Stimulated activated CD4-positive, alpha-beta T cell treated with anti-CD3 and anti-CD28 coated beads, Interleukin-12 subunit alpha, Interleukin-12 subunit beta, amount 100 ng/mL, for 4 hours (primary cell): ENCODE results near the gene AOC2.
"Not testable (repeated sequence)": the region's sequence is repeated elsewhere in the genome, so short reads cannot be mapped to it uniquely, and the experiment has no call there.

Experiments
- DNase-seq: peaks from one replicate; pipeline ENCODE4 v3.0.0-alpha.2; 2020

The AOC2 gene

DNA sequence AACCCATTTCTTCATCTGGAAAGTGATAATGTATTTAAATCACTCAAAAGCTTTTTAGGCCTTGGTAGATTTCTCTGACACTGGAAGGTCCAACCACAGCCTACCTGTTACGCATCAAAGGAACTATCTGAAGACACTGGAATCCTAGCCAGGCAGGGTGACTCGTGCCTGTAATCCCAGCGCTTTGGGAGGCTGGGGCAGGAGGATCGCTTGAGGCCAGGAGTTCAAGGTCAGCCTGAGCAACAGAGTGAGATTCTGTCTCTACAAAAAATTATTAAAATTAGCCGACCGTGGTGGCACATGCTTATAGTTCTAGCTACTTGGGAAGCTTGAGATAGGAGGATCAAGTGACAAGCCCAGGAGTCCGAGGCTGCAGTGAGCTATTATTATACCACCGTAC is 37.8 kb downstream of the AOC2 start:
- no peak for DNase-seq

DNA sequence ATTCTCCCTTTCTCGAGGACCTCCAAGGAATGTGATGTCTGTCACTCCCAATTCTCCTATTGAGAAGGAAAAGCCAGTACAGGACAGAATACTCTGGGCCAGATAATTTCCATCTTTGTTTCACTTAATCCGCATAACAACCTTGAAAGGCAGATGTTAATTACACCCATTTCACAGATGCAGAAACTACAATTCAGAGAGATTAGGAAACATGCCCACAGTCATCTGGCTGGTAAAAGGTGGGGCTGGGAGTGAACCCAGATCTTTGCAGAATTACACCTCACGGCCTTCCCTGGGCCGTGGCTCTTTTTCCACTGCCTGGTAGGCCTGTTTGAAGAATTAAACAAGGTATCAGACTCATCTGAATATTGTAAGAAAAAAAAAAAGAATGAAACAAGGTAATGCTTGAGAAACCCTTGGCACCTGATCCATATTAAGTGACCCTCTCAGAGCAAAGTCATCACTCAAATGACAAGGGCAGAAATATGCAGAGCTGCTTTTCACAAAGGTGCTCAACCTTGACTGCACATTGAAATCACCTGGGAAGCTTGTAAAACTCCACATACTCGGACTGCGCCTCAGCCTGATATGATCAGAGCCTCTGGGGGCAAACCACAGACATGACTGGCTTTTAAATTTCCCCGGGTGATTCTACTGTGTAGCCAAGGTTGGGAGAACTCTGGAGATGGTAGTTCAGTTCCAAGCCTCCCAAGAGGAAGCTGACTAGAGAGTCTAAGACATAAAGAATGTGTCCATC is 39.6 kb downstream of the AOC2 start:
- no peak for DNase-seq

DNA sequence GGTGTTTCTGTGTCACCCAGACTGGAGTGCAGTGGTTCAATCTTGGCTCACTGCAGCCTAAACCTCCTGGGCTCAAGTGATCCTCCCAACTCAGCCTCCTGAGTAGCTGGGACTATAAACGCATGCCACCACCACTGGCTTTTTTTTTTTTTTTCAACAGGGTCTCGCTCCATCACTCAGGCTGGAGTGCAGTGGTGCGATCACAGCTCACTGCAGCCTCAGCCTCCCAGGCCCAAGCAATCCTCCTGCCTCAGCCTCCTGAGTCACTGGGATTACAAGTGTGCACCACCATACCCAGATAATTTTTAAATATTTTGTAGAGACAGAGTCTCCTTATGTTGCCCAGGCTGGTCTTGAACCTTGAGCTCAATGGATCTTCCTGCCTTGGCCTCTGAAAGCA is 41.4 kb downstream of the AOC2 start:
- not testable (repeated sequence) for DNase-seq

DNA sequence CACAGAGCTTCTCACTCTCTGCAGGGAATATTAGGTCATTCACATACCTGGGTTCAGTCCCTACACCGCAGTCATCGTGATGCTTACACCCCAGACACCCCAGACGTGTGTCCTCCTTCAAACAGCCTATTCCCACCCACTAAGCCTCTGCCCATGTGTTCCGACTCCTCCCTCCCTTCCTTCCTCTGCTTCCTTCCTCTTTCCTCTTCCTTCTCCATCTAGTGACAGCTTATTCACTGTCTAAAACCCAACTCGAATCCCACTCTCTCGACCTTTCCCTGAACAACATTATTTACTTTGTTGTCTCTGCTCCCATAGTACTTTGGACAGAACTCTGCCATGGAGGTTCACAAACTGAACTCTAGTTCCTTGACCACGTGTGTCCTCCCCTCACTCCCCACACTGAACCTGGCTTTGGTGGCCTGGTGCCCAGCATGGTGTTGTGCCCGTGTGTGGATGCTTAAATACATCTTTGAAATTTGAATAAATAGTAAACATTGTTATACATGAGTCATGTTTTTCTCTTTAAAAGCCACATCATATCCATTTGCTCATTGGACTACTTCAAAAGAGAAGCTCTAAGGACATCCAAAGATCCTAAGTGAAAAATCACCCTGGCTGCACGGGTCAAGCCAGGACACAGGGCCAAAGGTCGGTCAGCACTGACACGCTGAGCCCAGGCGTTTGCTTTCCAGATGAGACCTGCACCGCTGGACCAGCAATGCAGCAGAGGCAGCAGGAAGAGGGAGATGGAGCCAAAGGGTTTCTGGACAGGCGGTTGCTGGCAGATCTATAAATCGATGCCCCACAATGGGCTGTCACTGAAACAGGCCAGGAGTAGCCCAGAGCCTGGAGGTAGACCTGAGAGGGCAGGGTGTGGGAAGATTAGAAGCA is 42.1 kb downstream of the AOC2 start:
- DNase-seq, result no peak

DNA sequence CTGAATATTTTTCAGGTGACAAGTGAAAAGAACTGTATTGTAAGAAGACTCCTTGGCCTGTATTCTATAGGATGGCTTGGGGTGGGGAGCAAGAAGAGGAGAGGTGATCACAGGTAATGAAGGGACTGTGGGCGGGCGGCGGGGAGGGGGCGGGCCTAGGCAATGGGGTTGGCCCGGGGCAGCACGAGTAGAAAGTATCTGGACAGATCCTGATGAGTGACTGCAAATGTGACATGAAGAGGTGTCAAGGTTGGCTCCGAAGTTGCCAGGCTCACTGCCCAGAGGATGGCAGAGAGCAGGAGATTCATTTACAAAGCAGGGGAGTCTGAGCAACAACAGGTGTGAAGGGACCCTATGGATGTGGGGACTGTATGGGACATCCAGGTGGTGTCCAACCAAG is 45.4 kb downstream of the AOC2 start:
- no peak for DNase-seq

DNA sequence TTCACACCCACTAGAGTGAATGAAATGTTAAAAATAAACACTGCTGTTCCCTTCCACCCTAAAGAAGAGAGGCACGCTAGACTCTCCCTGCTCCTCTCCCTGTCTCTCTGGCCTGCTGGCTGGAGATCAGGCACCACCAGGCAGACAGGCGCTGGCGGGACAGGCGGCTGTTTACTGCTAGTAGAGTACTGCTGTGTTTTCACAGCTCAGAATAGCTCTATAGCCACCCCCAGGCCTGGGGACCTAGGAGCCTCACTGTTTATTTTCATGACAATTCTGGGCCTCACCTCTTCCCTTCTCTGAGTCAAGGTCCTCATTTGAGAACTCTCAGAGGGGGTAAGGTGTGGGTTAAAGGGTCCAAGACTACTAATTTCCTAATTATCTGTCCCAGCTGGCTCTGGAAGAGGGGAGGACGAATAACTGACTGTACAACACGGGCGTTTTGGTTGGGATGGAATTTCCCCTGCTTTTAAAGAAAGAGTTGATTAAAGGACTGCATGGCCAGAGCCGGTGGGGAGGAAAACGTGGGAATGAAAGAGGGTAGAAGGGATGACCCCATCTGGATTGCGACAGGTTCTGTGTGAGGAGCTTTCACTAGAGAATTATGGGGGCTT is 47.3 kb downstream of the AOC2 start:
- DNase-seq, result no peak

- no peak for DNase-seq
These were observed 49.0 kb downstream of the AOC2 start for GRCh38 chr17:42893359-42893758.

- DNase-seq, result no peak
These were observed 50.2 kb downstream of the AOC2 start for GRCh38 chr17:42894283-42895184.

GRCh38 chr17:42895185-42895555 is 50.8 kb downstream of the AOC2 start:
- DNase-seq, result no peak

DNA sequence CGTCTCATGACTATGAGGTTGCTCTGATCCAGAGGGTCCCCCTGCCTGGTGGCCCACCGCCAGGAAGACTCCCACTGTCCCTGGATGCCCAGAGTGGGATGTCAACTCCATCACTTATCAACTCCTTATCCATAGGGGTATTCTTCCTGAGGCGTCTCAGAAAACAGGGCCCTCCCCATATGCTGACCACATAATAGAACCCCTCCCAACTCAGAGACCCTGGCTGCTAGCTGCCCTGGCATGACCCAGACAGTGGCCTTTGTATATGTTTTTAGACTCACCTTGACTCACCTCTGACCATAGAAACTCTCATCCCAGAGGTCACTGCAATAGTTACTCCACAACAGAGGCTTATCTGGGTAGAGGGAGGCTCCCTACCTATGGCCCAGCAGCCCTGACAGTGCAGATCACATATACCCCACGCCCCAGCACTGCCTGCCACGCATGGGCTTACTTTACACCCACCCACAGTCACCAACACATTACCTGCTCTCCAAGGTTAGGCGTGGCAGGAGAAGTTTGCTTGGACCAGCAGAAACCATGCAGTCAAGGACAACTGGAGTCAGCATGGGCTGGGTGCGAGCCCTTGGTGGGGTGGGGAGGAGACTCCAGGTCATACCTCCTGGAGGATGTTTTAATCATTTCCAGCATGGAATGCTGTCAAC is 53.9 kb downstream of the AOC2 start:
- DNase-seq, result no peak

DNA sequence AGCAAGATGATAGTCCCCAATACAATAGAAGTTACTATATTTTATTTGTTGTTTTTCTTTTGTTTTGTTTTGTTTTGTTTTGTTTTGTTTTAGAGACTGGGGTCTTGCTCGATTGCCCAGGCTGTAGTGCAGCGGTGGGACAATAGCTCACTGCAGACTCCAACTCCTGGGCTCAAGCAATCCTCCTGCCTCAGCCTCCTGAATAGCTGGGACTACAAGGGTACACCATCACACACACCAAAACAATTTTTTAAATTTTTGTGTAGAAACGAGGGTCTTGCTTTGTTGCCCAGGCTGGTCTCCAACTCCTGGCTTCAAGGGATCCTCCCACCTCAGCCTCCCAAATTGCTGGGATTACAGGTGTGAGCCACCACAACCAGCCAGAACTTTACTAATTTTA is 55.6 kb downstream of the AOC2 start:
- DNase-seq, result not testable (repeated sequence)
